Osteoblast (primary cell): ENCODE measurements around the gene AGER. TPM values are rescaled to one million over a fixed set of nuclear protein-coding genes. Genes with fewer than 3 reads are reported as not detected.

Experiments
- DNase-seq: peaks from one replicate; pipeline ENCODE4 v3.0.0; 2011; ENCODE audit warnings: low spot score, mixed read lengths; ENCODE audit not compliant: insufficient read length; ENCODE audit errors: missing footprints
- H2AFZ ChIP-seq: 2 replicates; pipeline ENCODE4 v1.6.0; 2011; ENCODE audit warnings: mild to moderate bottlenecking, low read length
- H3K27ac ChIP-seq: 2 replicates; pipeline ENCODE4 v1.5.1; 2011; ENCODE audit warnings: mild to moderate bottlenecking, low read depth, low read length, moderate library complexity
- H3K27me3 ChIP-seq: 2 replicates; pipeline ENCODE4 v1.6.0; 2012; ENCODE audit warnings: mild to moderate bottlenecking, control low read depth, inconsistent platforms, low read length, moderate library complexity; ENCODE audit not compliant: insufficient read depth
- H3K36me3 ChIP-seq: 2 replicates; pipeline ENCODE4 v1.5.1; 2011; ENCODE audit warnings: mild to moderate bottlenecking, low read length, control low read depth, moderate library complexity; ENCODE audit not compliant: insufficient read depth
- H3K4me1 ChIP-seq: 2 replicates; pipeline ENCODE4 v1.5.1; 2011; ENCODE audit warnings: mild to moderate bottlenecking, low read length, control low read depth, moderate library complexity; ENCODE audit not compliant: insufficient read depth
- H3K4me2 ChIP-seq: 2 replicates; pipeline ENCODE4 v1.6.0; 2011; ENCODE audit warnings: mild to moderate bottlenecking, low read length; ENCODE audit not compliant: insufficient read depth
- H3K4me3 ChIP-seq: fragments of 200-600 bp; sonication (generic); 3 replicates; pipeline ENCODE4 v1.5.1; 2012; ENCODE audit warnings: mild to moderate bottlenecking, low read length, inconsistent platforms; ENCODE audit not compliant: insufficient read depth
- H3K79me2 ChIP-seq: 2 replicates; pipeline ENCODE4 v1.6.0; 2012; ENCODE audit warnings: mild to moderate bottlenecking, low read length, control low read depth, inconsistent platforms; ENCODE audit not compliant: insufficient read depth
- H3K9me3 ChIP-seq: 2 replicates; pipeline ENCODE4 v1.5.1; 2011; ENCODE audit warnings: low read depth, low read length, control low read depth
- H4K20me1 ChIP-seq: 2 replicates; pipeline ENCODE4 v1.6.0; 2012; ENCODE audit warnings: mild to moderate bottlenecking, low read length, control low read depth; ENCODE audit not compliant: insufficient read depth
- total RNA-seq: library from RNA; depleted of rRNA; stranded (reverse); fragments of >200 nt; gene quantifications from 2 replicates; pipeline ENCODE4 v1.2.3, GENCODE V29; 2012
- TF ChIP-seq, protein P1 (sequence below): IDR thresholded peaks from 2 replicates; pipeline ENCODE4 v1.5.1; 2011; ENCODE audit warnings: mild to moderate bottlenecking, low read depth, low read length, moderate library complexity; ENCODE audit errors: extremely low read depth

Gene AGER
- total RNA-seq, 1 donor, result under 0.01 TPM

DNA sequence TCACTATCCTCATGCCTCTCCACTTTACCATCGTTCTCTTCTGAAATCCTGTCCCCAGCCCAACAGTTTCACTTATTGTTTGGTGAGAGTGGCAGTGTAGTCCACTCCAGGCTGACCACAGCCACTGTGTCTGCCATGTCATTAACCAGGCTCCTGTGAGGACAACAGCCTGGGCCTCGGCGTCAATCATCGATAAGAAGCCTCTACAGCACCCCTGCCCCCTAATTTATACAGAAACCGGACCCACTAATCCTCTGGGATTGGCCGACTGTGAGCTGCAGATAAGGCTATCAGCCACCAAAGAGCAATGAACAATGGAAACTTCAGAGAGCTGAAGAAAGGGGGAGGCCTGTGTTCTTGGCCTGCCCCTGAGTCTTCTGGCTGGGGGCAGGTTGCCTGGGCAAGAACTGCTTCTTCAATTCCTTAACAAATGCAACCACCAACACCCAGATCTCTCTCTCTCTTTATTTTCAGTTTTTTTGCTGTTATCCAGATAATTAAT lies 16.2 kb downstream of the AGER start:
- peaks cover 6% of the 10 kb centered on the region for H3K4me1 ChIP-seq
- no peak overlapping the region for H2AFZ ChIP-seq
- TF ChIP-seq, protein P1, sequence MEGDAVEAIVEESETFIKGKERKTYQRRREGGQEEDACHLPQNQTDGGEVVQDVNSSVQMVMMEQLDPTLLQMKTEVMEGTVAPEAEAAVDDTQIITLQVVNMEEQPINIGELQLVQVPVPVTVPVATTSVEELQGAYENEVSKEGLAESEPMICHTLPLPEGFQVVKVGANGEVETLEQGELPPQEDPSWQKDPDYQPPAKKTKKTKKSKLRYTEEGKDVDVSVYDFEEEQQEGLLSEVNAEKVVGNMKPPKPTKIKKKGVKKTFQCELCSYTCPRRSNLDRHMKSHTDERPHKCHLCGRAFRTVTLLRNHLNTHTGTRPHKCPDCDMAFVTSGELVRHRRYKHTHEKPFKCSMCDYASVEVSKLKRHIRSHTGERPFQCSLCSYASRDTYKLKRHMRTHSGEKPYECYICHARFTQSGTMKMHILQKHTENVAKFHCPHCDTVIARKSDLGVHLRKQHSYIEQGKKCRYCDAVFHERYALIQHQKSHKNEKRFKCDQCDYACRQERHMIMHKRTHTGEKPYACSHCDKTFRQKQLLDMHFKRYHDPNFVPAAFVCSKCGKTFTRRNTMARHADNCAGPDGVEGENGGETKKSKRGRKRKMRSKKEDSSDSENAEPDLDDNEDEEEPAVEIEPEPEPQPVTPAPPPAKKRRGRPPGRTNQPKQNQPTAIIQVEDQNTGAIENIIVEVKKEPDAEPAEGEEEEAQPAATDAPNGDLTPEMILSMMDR, result no peak
- H3K4me3 ChIP-seq, result no peak overlapping the region
- DNase-seq, result peak; percentile 70
- peaks cover 9% of the 10 kb centered on the region for H3K79me2 ChIP-seq
- no peak overlapping the region for H3K4me2 ChIP-seq
- peaks cover 2% of the 10 kb centered on the region for H4K20me1 ChIP-seq
- H3K36me3 ChIP-seq, result peaks cover 38% of the 10 kb centered on the region
- H3K27ac ChIP-seq, result no peak overlapping the region
- H3K9me3 ChIP-seq, result no peaks in the 10 kb centered on the region
- H3K27me3 ChIP-seq, result no peaks in the 10 kb centered on the region

DNA sequence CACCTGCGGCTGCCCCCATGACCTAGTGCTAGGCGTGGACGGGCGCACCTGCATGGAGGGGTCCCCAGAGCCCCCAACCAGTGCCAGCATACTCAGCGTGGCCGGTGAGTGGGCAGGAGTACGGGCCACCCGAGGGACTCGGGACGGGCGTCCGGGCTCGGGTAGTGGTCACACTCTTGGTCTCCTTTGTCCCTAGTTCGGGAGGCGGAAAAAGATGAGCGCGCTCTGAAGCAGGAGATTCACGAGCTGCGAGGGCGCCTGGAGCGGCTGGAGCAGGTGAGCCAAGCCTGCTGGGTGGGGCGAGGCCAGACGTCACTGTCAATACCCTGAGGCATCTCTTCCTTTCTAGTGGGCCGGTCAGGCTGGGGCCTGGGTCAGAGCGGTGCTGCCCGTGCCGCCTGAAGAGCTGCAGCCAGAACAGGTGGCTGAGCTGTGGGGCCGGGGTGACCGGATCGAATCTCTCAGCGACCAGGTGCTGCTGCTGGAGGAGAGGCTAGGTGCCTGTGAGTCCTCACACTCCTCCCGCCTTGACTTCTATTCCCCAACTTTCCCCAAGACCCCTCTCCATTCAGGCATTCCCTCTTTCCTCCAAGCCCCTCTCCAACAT lies 16.8 kb downstream of the AGER start:
- peaks cover 6% of the 10 kb centered on the region for H3K4me1 ChIP-seq
- H3K79me2 ChIP-seq, result peaks cover 3% of the 10 kb centered on the region
- no peak overlapping the region for H3K4me3 ChIP-seq
- H3K9me3 ChIP-seq, result no peaks in the 10 kb centered on the region
- TF ChIP-seq, protein P1, result no peak
- H3K27ac ChIP-seq, result no peak overlapping the region
- H2AFZ ChIP-seq, result no peak overlapping the region
- no peak overlapping the region for H3K4me2 ChIP-seq
- DNase-seq, result peak; percentile 58
- peaks cover 2% of the 10 kb centered on the region for H4K20me1 ChIP-seq
- no peaks in the 10 kb centered on the region for H3K27me3 ChIP-seq
- peaks cover 42% of the 10 kb centered on the region for H3K36me3 ChIP-seq

DNA sequence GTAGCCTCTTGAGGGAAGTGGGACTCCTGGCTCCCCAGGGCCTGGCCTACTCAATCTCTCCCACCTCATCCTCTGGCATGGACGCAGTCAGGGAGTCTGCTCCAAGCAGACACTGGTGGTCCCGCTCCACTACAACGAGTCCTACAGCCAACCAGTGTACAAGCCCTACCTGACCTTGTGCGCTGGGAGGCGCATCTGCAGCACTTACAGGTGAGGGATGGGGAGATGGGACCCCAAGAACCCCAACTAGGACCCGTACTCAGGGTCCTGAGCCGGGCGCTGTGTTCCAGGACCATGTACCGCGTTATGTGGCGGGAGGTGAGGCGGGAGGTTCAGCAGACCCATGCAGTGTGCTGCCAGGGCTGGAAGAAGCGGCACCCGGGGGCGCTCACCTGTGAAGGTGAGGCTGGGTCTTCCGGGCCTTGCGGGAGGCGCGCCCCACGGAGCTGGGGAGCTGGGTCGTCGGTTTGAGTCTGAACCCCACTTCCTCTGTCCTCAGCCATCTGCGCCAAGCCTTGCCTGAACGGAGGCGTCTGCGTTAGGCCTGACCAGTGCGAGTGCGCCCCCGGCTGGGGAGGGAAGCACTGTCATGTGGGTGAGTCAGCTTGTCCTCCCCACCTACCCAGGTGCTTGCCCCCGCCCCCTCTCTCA lies 17.5 kb downstream of the AGER start:
- DNase-seq, result peak; percentile 69
- TF ChIP-seq, protein P1, result no peak
- H3K27me3 ChIP-seq, result no peaks in the 10 kb centered on the region
- peaks cover 42% of the 10 kb centered on the region for H3K36me3 ChIP-seq
- no peak overlapping the region for H3K4me3 ChIP-seq
- H3K9me3 ChIP-seq, result no peaks in the 10 kb centered on the region
- no peak overlapping the region for H3K27ac ChIP-seq
- H3K4me1 ChIP-seq, result peaks cover 6% of the 10 kb centered on the region
- no peak overlapping the region for H2AFZ ChIP-seq
- peaks cover 2% of the 10 kb centered on the region for H4K20me1 ChIP-seq
- no peak overlapping the region for H3K4me2 ChIP-seq
- H3K79me2 ChIP-seq, result peaks cover 3% of the 10 kb centered on the region

DNA sequence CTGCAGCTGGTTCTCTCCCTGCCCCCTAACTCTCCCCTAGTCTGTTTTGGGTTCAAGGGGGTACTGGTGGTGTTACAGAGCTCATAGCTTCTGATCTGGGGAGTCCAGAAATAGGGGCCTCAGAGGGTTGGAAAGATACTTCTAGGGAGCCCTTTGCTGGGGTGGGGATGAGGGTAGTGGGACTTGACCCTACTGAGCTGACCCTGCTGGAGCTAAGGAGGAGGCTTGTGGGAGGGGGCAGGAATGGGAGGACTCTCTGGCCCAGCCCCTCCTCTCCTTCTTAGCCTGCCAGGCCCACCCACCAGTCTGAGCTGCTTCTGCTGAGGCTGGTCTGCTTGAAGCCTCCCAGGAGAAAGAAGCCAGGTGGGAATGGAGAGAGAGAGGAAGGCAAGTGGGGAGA lies 19.8 kb downstream of the AGER start, which contains the start of gene EGFL8:
Gene EGFL8 (plus strand): TSS at position 301 of the 400 bp plus-strand sequence. CDS start 1,571 bp downstream, outside the sequence.
- TF ChIP-seq, protein P1, result no peak
- H3K36me3 ChIP-seq, result peaks cover 25% of the 10 kb centered on the region
- no peaks in the 10 kb centered on the region for H3K9me3 ChIP-seq
- H3K27me3 ChIP-seq, result no peaks in the 10 kb centered on the region
- no peaks in the 10 kb centered on the region for H3K79me2 ChIP-seq
- H3K4me1 ChIP-seq, result peaks cover 6% of the 10 kb centered on the region
- no peak within 1 kb of the TSS for H3K4me2 ChIP-seq
- H4K20me1 ChIP-seq, result no peaks in the 10 kb centered on the region
- no peak within 1 kb of the TSS for H3K4me3 ChIP-seq
- H2AFZ ChIP-seq, result no peak within 1 kb of the TSS
- peak; percentile 79 for DNase-seq
- no peak within 1 kb of the TSS for H3K27ac ChIP-seq
